Activated naive CD4-positive, alpha-beta T cell treated with anti-CD3 and anti-CD28 coated beads, Interleukin-2, amount 10 ng/mL, durations not matched to agents 7 days and 5 days (primary cell): ENCODE measurements around the gene TTC38.

ENCODE experiments used
- CTCF ChIA-PET: fragments of 350-600 bp; sonication (Branson Sonifier 250); formaldehyde crosslinking; loops from one replicate; lab custom pipeline; 2021; ENCODE audit warnings: antibody characterized with exemption; lab: Charles Lee
- DNase-seq: peaks from one replicate; pipeline ENCODE4 v3.0.0-alpha.2; 2020
- H3K27ac Mint-ChIP-seq: one replicate; pipeline ENCODE4 v1.8.0; 2021; ENCODE audit warnings: mild to moderate bottlenecking, moderate library complexity, mixed read lengths
- H3K27me3 Mint-ChIP-seq: one replicate; pipeline ENCODE4 v1.8.0; 2021; ENCODE audit warnings: mild to moderate bottlenecking, mixed read lengths
- H3K36me3 Mint-ChIP-seq: one replicate; pipeline ENCODE4 v1.8.0; 2021; ENCODE audit warnings: mixed read lengths
- H3K4me1 Mint-ChIP-seq: one replicate; pipeline ENCODE4 v1.8.0; 2021; ENCODE audit warnings: mixed read lengths
- H3K4me3 Mint-ChIP-seq: one replicate; pipeline ENCODE4 v1.8.0; 2021; ENCODE audit warnings: mild to moderate bottlenecking, moderate library complexity, mixed read lengths
- H3K9me3 Mint-ChIP-seq: one replicate; pipeline ENCODE4 v1.8.0; 2021; ENCODE audit warnings: mixed read lengths

TTC38 gene

DNA sequence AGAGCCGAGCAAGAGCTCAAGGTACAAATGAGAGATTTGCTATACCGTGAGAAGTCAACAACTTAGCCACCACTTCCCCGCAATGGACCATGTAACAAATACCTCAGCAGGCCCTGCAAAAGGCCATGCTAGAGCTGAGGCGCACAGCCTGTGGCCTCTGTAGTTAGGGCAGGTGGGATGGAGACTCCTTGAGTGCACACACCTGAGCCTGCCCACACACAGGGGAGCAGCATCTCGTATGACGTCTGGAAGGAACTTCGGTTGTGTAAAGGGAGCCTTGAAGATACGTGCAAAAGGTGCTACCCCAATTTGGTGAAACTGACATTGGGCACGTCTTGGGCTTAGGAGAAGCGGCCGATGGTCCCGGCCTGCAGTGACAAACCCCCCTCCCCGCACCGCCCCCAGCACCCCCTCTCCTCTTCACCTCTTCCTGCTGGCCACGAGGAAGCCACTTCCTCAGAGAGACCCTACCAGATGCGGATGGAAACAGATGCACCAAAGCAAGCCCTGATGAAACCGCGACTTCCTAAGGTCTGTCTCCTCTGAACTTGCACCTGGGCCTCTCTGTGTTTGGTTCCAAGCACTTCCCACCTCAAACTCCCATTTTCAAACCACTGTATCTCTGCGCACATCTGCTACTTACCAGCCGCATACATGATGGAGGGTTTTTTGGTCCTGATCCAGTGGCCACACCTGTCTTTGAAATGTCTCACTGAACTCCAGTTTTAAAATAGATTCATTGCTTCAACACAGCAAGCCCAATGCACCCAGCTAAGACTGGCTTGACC lies 28.4 kb upstream of the TTC38 start:
- H3K4me3 Mint-ChIP-seq, result no peak overlapping the region
- peaks cover 25% of the 10 kb centered on the region for H3K4me1 Mint-ChIP-seq
- CTCF ChIA-PET, result interaction anchor here (0.7 kb wide), 1 partner anchor 1031 kb away, joined by 3 read pairs; no protein-coding TSS in a partner anchor
- peak; percentile 50 for DNase-seq
- H3K27me3 Mint-ChIP-seq, result no peaks in the 10 kb centered on the region
- peaks cover 6% of the 10 kb centered on the region for H3K9me3 Mint-ChIP-seq
- H3K36me3 Mint-ChIP-seq, result peaks cover 39% of the 10 kb centered on the region
- peak overlapping the region; percentile 64 for H3K27ac Mint-ChIP-seq

DNA sequence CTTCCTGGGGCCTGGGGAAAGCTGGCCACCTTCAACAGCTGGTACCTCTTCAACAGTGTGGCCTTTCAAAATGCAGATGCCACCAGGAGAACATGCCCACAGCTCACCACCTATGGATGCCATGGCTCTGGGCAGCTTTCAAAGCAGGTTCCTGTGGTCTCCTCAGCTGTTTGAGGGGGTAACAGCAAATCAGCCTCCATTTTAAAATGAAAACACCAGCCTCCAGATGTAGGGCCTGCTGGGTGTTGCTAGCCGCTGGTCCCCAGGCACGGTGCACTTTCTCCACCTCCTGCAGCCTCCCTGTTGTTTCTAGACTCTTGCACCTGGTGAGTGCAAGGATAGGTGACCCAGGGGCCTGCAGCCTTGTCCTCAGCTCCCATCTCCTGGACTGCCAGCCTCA lies 27.7 kb upstream of the TTC38 start:
- no peaks in the 10 kb centered on the region for H3K27me3 Mint-ChIP-seq
- H3K4me1 Mint-ChIP-seq, result peaks cover 25% of the 10 kb centered on the region
- no peak for DNase-seq
- CTCF ChIA-PET, result no interaction called here
- peaks cover 36% of the 10 kb centered on the region for H3K36me3 Mint-ChIP-seq
- H3K27ac Mint-ChIP-seq, result peak overlapping the region; percentile 64
- peaks cover 6% of the 10 kb centered on the region for H3K9me3 Mint-ChIP-seq
- H3K4me3 Mint-ChIP-seq, result no peak overlapping the region

DNA sequence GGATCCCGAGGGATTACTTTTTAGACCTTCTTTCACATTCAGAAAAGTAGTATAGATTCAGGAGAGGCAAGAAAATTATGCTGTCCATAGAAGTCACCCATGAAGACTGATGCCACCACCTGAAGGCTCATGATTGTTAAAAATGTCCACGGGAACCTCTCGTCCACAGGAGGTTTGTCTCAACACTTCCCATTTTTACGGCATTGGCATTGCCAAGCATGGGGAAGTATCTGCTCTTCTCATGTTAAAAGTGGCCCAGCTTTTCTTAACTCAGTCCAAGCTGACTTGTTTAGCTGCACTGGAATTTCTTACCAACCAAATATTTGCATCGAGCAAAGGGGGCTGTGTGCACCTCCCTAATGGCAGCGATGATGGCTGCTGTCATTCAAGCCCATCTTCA lies 27.3 kb upstream of the TTC38 start:
- Mint-ChIP-seq H3K9me3 (peaks cover 6% of the 10 kb centered on the region), H3K36me3 (peaks cover 34% of the 10 kb centered on the region), H3K4me3 (no peak overlapping the region), H3K27me3 (no peaks in the 10 kb centered on the region), H3K4me1 (peaks cover 25% of the 10 kb centered on the region), H3K27ac (peak overlapping the region; percentile 2)
- no peak for DNase-seq
- CTCF ChIA-PET, result no interaction called here

DNA sequence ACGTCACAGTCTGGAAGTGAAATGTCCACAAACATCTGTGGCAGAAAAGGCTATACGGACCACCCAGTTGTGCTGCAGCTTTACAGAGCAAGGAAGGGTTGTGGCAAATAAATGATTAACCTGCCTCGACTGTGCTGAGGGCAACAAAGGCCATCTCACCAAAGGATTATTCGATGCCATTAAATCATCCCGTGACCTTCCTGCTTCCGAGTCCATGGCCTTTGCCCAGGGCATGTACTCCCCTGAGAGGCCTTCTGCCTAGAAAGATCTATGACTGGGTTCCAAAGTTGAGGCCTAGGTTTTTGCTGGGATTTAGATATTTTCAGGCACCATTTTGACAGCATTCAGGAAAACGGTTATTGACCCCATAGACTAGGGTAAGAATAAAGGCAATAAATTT lies 26.9 kb upstream of the TTC38 start:
- Mint-ChIP-seq H3K27ac (no peak overlapping the region), H3K4me3 (no peak overlapping the region), H3K27me3 (no peaks in the 10 kb centered on the region), H3K9me3 (peaks cover 6% of the 10 kb centered on the region), H3K4me1 (peaks cover 25% of the 10 kb centered on the region), H3K36me3 (peaks cover 32% of the 10 kb centered on the region)
- CTCF ChIA-PET, result no interaction called here
- no peak for DNase-seq

DNA sequence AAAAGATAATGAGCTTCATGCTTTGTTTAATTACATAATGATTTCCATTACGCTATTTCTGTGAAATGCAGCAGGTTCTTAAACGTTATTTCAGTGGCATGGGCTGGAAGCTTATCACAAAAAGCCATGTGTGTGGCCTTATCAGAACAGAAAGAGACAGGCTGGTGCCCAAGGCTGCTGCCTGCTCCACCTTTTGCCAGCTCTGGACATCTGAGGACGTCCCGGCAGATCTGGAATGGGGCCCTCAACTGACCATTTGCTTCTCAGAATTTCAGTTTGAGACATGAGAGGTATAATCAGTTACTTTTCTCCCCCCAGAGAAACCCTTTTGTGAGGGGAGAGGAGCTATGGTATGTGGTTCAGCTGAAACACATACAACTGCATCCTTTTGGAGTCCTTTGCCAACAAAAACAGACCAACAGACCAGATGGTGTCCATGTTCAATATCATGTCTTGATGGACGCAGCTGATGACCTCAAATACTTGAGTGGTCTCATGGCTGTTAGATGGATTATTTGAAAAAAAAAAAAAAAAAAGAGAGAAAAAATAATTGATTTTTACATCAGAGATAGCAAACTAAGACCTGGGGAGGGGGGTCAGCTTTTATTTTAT lies 26.3 kb upstream of the TTC38 start:
- CTCF ChIA-PET, result no interaction called here
- H3K4me1 Mint-ChIP-seq, result peaks cover 25% of the 10 kb centered on the region
- H3K9me3 Mint-ChIP-seq, result peaks cover 6% of the 10 kb centered on the region
- H3K4me3 Mint-ChIP-seq, result no peak overlapping the region
- H3K27me3 Mint-ChIP-seq, result no peaks in the 10 kb centered on the region
- H3K36me3 Mint-ChIP-seq, result peaks cover 28% of the 10 kb centered on the region
- DNase-seq, result no peak
- H3K27ac Mint-ChIP-seq, result no peak overlapping the region

DNA sequence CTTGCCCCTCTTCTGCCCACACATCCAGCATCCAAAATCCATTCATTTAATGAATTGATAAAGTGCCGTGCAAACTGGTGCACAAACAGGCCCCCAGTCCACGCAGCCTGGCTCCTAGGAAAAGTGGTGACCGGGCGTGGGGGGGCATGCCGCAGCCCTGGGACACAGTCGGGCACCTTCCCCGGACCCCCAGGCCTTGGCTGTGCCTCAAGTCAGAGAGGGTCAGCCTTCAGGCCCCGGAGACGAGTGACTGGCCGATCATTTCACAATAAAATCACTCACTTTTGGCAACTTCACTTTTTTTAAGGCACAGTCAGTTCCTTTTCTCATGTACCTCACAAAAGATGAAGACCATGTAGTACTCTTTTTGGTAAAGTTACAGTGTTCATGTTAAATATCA lies 25.7 kb upstream of the TTC38 start:
- Mint-ChIP-seq H3K36me3 (peaks cover 23% of the 10 kb centered on the region), H3K4me1 (peaks cover 25% of the 10 kb centered on the region), H3K9me3 (peaks cover 6% of the 10 kb centered on the region), H3K27ac (no peak overlapping the region), H3K4me3 (no peak overlapping the region), H3K27me3 (no peaks in the 10 kb centered on the region)
- CTCF ChIA-PET, result no interaction called here
- DNase-seq, result no peak

DNA sequence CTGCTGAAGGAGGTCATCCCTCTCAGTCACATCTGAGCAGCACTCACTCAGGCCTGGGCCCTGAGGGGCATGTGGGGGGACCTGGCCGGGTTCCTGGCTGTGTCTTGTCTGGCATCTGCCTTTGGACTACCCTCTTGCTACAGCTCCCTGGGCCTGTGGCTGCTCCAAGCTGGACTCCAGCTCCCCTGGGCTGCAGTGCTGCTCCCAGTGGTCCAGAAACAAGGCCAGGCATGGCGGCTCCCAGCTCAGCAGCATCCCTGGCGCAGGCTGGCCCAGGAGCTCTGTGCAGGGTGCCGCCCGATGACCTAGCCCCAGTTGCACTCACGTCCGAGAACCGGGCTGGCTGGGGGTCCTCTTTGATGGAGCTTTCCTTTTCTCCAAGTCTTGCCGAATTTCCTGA lies 23.0 kb upstream of the TTC38 start:
- Mint-ChIP-seq H3K36me3 (peaks cover 16% of the 10 kb centered on the region), H3K27ac (no peak overlapping the region), H3K27me3 (no peaks in the 10 kb centered on the region), H3K4me1 (peaks cover 29% of the 10 kb centered on the region), H3K4me3 (no peak overlapping the region), H3K9me3 (no peaks in the 10 kb centered on the region)
- CTCF ChIA-PET, result no interaction called here
- DNase-seq, result no peak

DNA sequence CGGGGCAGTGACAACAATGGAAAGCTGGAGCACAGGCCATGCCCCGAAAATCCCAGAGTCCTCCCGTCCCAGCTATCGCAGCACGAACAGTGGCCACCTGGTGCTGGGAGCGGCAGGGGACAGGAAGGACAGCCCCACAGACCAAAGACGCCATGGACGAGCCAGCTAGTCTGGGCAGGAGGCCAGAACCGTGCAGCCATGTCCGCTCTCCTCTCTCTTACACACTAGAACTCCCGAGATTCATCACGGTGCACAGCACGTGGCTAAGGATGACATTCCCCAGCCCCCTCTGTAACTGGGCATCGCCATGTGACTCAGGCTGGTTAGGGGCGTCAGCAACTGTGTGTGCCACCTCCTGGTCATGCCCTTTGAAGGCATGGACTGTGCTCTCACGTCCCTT lies 22.3 kb upstream of the TTC38 start:
- Mint-ChIP-seq H3K27me3 (no peaks in the 10 kb centered on the region), H3K9me3 (no peaks in the 10 kb centered on the region), H3K4me1 (peaks cover 22% of the 10 kb centered on the region), H3K4me3 (no peak overlapping the region), H3K27ac (no peak overlapping the region), H3K36me3 (peaks cover 16% of the 10 kb centered on the region)
- no peak for DNase-seq
- CTCF ChIA-PET, result no interaction called here

DNA sequence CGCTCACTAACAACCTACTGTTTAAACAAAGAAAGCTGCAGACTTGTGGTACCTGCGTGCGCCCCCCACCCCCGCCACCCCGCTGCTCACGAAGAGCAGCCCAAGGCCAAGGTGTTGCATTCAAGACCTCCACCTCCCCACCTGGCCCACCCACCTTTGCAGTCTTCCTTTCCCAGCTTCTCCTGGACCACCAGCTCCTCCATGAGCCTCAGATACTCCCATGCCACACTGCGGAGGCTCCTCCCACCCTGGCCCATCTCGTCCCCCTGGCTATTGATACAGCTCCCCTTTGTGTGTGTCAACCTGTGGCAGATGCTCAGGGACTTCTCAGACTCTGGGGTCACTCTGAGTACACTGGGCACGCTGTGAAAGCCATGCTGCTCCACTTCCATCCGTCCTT lies 21.6 kb upstream of the TTC38 start:
- CTCF ChIA-PET, result no interaction called here
- Mint-ChIP-seq H3K4me1 (peaks cover 21% of the 10 kb centered on the region), H3K4me3 (no peak overlapping the region), H3K36me3 (peaks cover 15% of the 10 kb centered on the region), H3K27me3 (peaks cover 3% of the 10 kb centered on the region), H3K27ac (no peak overlapping the region), H3K9me3 (no peaks in the 10 kb centered on the region)
- no peak for DNase-seq

DNA sequence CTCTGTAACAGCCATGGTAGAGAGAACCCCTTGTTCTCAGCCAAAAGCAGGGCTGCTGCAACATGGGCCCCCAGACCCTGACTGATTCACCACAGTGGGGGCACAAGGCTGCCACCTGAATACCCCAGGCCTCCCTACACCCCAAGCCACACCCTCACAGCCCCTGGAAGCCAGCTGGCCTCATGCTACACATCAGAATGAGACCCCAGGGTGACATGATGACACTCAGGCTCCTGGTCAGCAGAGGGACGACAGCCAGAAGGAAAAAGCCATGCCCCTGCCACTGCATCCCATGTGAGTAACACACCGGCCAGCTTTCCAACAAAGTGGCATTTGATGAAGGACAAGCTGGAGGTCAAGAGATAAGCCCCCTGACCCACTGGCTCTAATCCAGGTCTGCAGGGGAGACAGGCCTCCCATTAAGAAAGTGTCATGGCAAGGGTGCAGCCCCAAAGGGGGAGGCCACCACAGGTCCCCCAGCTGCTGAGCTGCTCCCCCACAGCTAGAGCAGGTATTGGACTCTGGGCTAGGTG lies 20.3 kb upstream of the TTC38 start:
- Mint-ChIP-seq H3K36me3 (peaks cover 12% of the 10 kb centered on the region), H3K9me3 (no peaks in the 10 kb centered on the region), H3K27me3 (peaks cover 3% of the 10 kb centered on the region), H3K27ac (no peak overlapping the region), H3K4me3 (no peak overlapping the region), H3K4me1 (peaks cover 29% of the 10 kb centered on the region)
- CTCF ChIA-PET, result no interaction called here
- no peak for DNase-seq

DNA sequence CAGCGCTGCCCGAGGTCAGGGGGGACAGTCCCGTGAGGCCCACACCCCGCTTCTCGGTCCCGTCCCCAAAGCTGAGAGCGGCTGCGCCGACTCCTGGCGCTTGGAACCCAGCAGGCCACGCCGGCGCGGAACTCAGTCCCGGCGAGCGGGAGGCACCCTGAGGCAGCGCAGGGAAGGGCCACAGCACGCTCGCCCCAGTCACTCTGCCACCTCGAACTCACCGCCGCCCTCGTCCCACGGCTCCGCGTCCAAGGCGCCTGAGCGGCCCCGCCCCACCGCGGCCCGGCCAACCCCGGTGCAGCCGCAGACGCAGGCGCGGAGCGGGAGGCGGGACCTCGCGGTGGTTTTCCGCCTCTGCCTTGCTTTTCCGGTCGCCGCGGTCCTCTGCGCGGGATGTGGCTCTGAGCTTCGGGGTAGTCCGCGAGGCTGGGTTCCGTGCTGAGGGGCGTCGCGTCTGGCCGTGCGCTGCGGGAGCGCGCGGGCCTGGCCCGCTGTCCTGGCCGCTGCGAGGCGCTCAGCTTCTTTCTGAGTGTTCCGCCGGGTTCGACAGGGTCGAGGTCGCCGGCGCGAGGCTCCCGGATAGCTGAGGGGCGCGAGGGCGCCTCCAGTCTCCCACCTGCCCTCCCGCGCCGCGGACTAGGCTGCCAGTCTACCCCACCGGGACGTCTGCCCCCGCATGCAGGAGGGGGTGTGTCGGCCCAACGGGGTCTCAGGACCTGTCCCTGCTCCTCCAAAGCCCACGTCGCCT lies 17.6 kb upstream of the TTC38 start, which contains the start of gene CDPF1:
TSS of gene CDPF1 (minus strand) at position 259 of the 748 bp plus-strand sequence. CDS start 2,009 bp downstream, outside the sequence.
- peaks cover 36% of the 10 kb centered on the region for H3K4me1 Mint-ChIP-seq
- peaks cover 11% of the 10 kb centered on the region for H3K27me3 Mint-ChIP-seq
- H3K36me3 Mint-ChIP-seq, result peaks cover 6% of the 10 kb centered on the region
- CTCF ChIA-PET, result interaction anchor here (1.0 kb wide), 2 partner anchors 10 to 46 kb away, joined by 3 read pairs; partner anchors contain the start of gene GTSE1
- peaks cover 2% of the 10 kb centered on the region for H3K9me3 Mint-ChIP-seq
- peak within 1 kb of the TSS; percentile 83 for H3K4me3 Mint-ChIP-seq
- H3K27ac Mint-ChIP-seq, result peak within 1 kb of the TSS; percentile 82
- peak; percentile 93 for DNase-seq

DNA sequence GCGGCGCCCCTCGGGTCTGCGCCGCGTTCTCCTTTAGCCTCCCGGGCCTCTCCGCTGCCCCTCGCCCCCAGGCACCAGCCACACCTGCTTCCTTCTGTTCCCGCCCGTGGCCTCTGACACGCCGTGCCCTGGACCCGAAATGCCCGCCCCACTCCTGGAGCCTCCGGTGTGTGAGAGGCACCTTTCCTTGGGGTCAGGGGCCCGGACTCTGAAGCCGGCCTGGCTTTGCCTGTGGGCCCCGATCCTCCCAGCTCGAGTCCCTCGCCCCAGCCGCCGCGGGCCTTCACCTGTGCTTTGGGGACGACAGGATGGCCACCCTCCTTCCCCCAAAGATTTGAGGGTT lies 17.1 kb upstream of the TTC38 start:
- H3K9me3 Mint-ChIP-seq, result peaks cover 2% of the 10 kb centered on the region
- H3K4me1 Mint-ChIP-seq, result peaks cover 36% of the 10 kb centered on the region
- H3K27ac Mint-ChIP-seq, result peak overlapping the region; percentile 82
- peaks cover 6% of the 10 kb centered on the region for H3K36me3 Mint-ChIP-seq
- CTCF ChIA-PET, result interaction anchor here (1.0 kb wide), 2 partner anchors 9 to 45 kb away, joined by 3 read pairs; partner anchors contain the start of gene GTSE1
- peaks cover 13% of the 10 kb centered on the region for H3K27me3 Mint-ChIP-seq
- peak overlapping the region; percentile 83 for H3K4me3 Mint-ChIP-seq
- DNase-seq, result peak; percentile 43

DNA sequence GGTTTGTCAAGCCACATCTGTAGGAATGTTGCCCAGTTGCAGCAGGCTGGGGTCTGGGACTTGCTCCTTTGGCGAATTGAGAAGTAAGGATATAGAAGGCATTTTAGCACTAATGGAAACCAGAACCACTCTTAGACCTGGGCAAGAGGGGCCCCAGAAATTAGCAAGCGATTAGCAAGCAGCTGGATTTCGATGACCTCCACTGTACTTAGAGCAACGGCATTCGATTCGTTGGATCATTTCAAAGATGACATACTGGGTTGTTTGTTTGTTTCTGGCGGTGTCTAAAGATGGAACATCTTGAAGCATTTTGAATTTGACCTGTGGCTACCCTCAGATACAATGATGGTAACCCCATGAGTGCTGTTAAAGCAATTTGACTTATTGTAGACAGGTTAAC lies 16.5 kb upstream of the TTC38 start:
- Mint-ChIP-seq H3K27me3 (peaks cover 18% of the 10 kb centered on the region), H3K4me3 (peak overlapping the region; percentile 83), H3K36me3 (peaks cover 6% of the 10 kb centered on the region), H3K27ac (peak overlapping the region; percentile 82), H3K4me1 (peaks cover 36% of the 10 kb centered on the region), H3K9me3 (peaks cover 2% of the 10 kb centered on the region)
- CTCF ChIA-PET, result no interaction called here
- no peak for DNase-seq

DNA sequence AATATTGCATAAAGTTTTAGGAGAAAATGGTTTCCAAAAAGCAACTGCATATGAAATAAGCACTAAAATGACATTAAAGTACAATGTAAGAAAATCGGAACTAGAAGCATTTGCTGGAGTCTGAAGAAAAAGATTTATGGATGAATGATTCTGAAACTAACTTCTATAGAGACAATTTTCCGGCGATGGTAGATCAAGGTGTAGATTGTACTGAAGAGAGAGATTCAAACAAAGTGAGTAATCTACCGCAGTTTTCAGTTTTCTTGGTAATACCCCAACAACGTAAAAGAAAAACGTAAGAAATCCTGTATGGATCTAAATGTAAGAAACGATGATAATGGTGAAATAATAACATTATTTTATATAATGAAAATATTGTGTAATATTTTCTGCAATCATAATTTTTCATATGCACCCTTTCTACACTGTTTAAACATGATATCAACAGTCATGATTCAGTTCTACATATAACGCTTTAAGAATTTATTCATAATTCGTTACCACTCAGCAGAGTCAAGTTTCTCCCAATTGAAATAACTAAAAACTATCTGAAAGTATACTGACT lies 15.9 kb upstream of the TTC38 start:
- peaks cover 24% of the 10 kb centered on the region for H3K27me3 Mint-ChIP-seq
- peaks cover 36% of the 10 kb centered on the region for H3K4me1 Mint-ChIP-seq
- H3K36me3 Mint-ChIP-seq, result peaks cover 6% of the 10 kb centered on the region
- H3K27ac Mint-ChIP-seq, result peak overlapping the region; percentile 82
- peak overlapping the region; percentile 83 for H3K4me3 Mint-ChIP-seq
- peaks cover 2% of the 10 kb centered on the region for H3K9me3 Mint-ChIP-seq
- DNase-seq, result no peak
- CTCF ChIA-PET, result interaction anchor here (0.7 to 1.0 kb wide), 2 partner anchors 44 to 508 kb away, joined by 3 read pairs; no protein-coding TSS in a partner anchor
